HepG2 (cell line): ENCODE data around the gene TTLL10. TPM values are rescaled to one million over a fixed set of nuclear protein-coding genes. Genes with fewer than 3 reads are reported as not detected.

Experiments used
- AKNA ChIP-seq: sonication (generic); formaldehyde crosslinking; IDR thresholded peaks from 2 replicates; pipeline ENCODE4 v1.4.0; 2020; ENCODE audit warnings: missing genetic modification reagents, borderline replicate concordance
- CHD2 ChIP-seq: IDR thresholded peaks from 2 replicates; pipeline ENCODE4 v1.6.1; 2011; ENCODE audit warnings: low read depth, low read length, improper control_type of control experiment
- MBD4 ChIP-seq: IDR thresholded peaks from 2 replicates; pipeline ENCODE4 v1.6.1; 2012; ENCODE audit warnings: low read length, inconsistent platforms, borderline replicate concordance
- MED13 ChIP-seq: sonication (generic); formaldehyde crosslinking; IDR thresholded peaks from 2 replicates; pipeline ENCODE4 v1.5.0; 2020; ENCODE audit warnings: missing genetic modification reagents
- NR2F2 ChIP-seq: IDR thresholded peaks from 2 replicates; pipeline ENCODE4 v1.6.1; 2012; ENCODE audit warnings: low read depth, inconsistent platforms, borderline replicate concordance
- SP5 ChIP-seq: IDR thresholded peaks from 2 replicates; pipeline ENCODE4 v1.6.1; 2016; ENCODE audit warnings: low read depth, borderline replicate concordance
- ZNF232 ChIP-seq: sonication (generic); formaldehyde crosslinking; IDR thresholded peaks from 2 replicates; pipeline ENCODE4 v1.4.0; 2020; ENCODE audit warnings: missing genetic modification reagents, borderline replicate concordance
- ZNF260 ChIP-seq: sonication (generic); formaldehyde crosslinking; IDR thresholded peaks from 2 replicates; pipeline ENCODE4 v1.4.0; 2020; ENCODE audit warnings: missing genetic modification reagents, low read depth, mild to moderate bottlenecking, borderline replicate concordance
- ZNF609 ChIP-seq: sonication (generic); formaldehyde crosslinking; IDR thresholded peaks from 2 replicates; pipeline ENCODE4 v1.4.0; 2020; ENCODE audit warnings: mild to moderate bottlenecking, missing genetic modification reagents, borderline replicate concordance
- ZNF678 ChIP-seq: sonication (generic); formaldehyde crosslinking; IDR thresholded peaks from 2 replicates; pipeline ENCODE4 v1.4.0; 2020; ENCODE audit warnings: mild to moderate bottlenecking, missing genetic modification reagents
- polyA plus RNA-seq, 8 experiments: library from polyadenylated mRNA; depleted of rRNA in 3 of 8; stranded (reverse) in 7 of 8; unstranded in 1 of 8; fragments of >200 nt; fragmentation: Illumina TruSeq in 4 of 8; extraction: Trizol in 4 of 8; gene quantifications; 2 replicates each; pipeline versions ENCODE4 v1.2.1 to v1.2.3, GENCODE V29; 2011 to 2016; ENCODE audit warnings: low read depth in 4 of 8, missing spikeins in 1 of 8, mixed read lengths in 1 of 8; ENCODE audit not compliant: insufficient read depth in 1 of 8
- total RNA-seq, 5 experiments: library from RNA; depleted of rRNA; stranded (reverse); fragments of >200 nt; fragmentation: Illumina TruSeq; extraction: Trizol; gene quantifications; 2 replicates each; pipeline ENCODE4 v1.2.3, GENCODE V29; 2016; ENCODE audit warnings: low read depth in 1 of 5
- TF ChIP-seq, protein P1 (sequence below): sonication (generic); formaldehyde crosslinking; IDR thresholded peaks from 2 replicates; pipeline ENCODE4 v1.5.0; 2020; ENCODE audit warnings: mild to moderate bottlenecking, missing genetic modification reagents
- TF ChIP-seq, protein P2 (sequence below): sonication (generic); formaldehyde crosslinking; IDR thresholded peaks from 2 replicates; pipeline ENCODE4 v1.4.0; 2020; ENCODE audit warnings: missing genetic modification reagents, mild to moderate bottlenecking, borderline replicate concordance

The TTLL10 gene
- total and polyA plus RNA-seq, 2 of the 13 experiments (the other 11 are each of a cell fraction or from before 2014, with no cell fraction given) = not detected

GRCh38 chr1:1239614-1240347, 66.1 kb downstream of the TTLL10 start (continued):
- peak; percentile 87; the same call in 1 of the 2 replicates for TF ChIP-seq ZNF232 (CRISPR knock-in tag)
- no peak for TF ChIP-seq ZNF678 (CRISPR knock-in tag)
- TF ChIP-seq CHD2 = no peak
- TF ChIP-seq NR2F2 = no peak
- no peak for TF ChIP-seq MED13 (CRISPR knock-in tag)
- TF ChIP-seq, protein P1, sequence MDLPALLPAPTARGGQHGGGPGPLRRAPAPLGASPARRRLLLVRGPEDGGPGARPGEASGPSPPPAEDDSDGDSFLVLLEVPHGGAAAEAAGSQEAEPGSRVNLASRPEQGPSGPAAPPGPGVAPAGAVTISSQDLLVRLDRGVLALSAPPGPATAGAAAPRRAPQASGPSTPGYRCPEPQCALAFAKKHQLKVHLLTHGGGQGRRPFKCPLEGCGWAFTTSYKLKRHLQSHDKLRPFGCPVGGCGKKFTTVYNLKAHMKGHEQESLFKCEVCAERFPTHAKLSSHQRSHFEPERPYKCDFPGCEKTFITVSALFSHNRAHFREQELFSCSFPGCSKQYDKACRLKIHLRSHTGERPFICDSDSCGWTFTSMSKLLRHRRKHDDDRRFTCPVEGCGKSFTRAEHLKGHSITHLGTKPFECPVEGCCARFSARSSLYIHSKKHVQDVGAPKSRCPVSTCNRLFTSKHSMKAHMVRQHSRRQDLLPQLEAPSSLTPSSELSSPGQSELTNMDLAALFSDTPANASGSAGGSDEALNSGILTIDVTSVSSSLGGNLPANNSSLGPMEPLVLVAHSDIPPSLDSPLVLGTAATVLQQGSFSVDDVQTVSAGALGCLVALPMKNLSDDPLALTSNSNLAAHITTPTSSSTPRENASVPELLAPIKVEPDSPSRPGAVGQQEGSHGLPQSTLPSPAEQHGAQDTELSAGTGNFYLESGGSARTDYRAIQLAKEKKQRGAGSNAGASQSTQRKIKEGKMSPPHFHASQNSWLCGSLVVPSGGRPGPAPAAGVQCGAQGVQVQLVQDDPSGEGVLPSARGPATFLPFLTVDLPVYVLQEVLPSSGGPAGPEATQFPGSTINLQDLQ (CRISPR knock-in tag) = no peak
- TF ChIP-seq, protein P2, sequence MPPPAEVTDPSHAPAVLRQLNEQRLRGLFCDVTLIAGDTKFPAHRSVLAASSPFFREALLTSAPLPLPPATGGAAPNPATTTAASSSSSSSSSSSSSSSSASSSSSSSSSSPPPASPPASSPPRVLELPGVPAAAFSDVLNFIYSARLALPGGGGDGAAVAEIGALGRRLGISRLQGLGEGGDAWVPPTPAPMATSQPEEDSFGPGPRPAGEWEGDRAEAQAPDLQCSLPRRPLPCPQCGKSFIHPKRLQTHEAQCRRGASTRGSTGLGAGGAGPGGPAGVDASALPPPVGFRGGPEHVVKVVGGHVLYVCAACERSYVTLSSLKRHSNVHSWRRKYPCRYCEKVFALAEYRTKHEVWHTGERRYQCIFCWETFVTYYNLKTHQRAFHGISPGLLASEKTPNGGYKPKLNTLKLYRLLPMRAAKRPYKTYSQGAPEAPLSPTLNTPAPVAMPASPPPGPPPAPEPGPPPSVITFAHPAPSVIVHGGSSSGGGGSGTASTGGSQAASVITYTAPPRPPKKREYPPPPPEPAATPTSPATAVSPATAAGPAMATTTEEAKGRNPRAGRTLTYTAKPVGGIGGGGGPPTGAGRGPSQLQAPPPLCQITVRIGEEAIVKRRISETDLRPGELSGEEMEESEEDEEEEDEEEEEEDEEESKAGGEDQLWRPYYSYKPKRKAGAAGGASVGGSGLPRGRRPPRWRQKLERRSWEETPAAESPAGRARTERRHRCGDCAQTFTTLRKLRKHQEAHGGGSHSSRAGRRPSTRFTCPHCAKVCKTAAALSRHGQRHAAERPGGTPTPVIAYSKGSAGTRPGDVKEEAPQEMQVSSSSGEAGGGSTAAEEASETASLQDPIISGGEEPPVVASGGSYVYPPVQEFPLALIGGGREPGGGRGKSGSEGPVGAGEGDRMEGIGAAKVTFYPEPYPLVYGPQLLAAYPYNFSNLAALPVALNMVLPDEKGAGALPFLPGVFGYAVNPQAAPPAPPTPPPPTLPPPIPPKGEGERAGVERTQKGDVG (CRISPR knock-in tag) = no peak
- TF ChIP-seq MBD4 = no peak
- no peak for TF ChIP-seq AKNA
- TF ChIP-seq ZNF609 (CRISPR knock-in tag) = peak; percentile 76
- peak; percentile 22; the same call in 1 of the 2 replicates for TF ChIP-seq SP5 (CRISPR knock-in tag)
- TF ChIP-seq ZNF260 = no peak
